Limb (tissue), 2 donors: Measurements from ENCODE around the gene DTX2.
"Not testable (repeated sequence)": the region's sequence is repeated elsewhere in the genome, so short reads cannot be mapped to it uniquely, and the experiment has no call there.

ENCODE experiments used
- DNase-seq, 2 donors: peaks; one replicate each; pipeline ENCODE4 v3.0.0-alpha.2; 2016; ENCODE audit errors: extremely low spot score in 2 of 2

DTX2 gene

GRCh38 chr7:76511911-76512885, 50.7 kb downstream of the DTX2 start:
- peak in 1 of 2 donors; percentile 13 for DNase-seq

- DNase-seq, result peak in 1 of 2 donors; percentile 27
These were observed 51.7 kb downstream of the DTX2 start for GRCh38 chr7:76512941-76513816.

DNA sequence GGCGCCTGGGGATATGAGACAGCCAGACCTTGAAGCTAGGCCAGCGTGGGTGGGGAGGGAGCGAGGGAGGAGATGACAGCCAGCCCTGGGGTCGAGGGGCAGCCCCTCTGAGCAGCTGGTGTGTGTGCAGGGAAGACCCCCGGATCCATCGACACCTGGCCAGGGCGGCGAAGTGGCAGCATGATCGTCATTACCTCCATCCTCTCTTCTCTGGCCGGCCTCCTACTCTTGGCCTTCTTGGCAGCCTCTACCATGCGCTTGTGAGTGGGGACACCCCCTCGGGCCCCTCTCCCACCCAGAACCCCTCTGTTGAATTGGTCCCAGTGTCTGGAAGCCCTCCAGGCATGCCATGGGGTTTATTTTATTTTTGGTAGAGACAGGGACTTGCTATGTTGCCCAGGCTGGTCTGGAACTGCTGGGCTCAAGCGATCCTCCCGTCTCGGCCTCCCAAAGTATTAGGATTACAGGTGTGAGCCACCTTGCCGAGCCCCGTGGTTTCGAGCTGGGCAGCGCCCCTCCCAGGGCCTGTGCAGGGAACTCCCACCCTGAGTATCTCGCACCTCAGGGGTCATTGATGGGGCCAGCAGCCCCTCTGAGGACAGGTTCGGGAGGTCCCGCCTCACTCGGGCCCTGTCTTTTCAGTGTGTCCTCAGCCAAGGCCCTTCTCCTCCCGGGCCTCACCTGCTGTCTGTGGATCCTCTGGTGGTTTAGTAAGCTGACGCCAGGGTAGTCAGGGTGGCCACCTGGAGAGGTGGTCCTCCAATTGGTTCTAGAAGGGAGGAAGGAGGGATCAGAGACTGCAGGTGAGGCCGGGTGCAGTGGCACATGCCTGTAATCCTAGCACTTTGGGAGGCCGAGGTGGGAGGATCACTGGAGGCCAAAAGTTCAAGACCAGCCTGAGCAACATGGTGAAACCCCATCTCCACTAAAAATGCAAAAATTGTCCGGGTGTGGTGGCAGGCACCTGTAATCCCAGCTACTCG, 52.6 kb downstream of the DTX2 start:
- DNase-seq, result peak in 1 of 2 donors; percentile 8

- peak in 1 of 2 donors; percentile 32 for DNase-seq
These were observed 53.6 kb downstream of the DTX2 start for GRCh38 chr7:76514926-76515771.

DNA sequence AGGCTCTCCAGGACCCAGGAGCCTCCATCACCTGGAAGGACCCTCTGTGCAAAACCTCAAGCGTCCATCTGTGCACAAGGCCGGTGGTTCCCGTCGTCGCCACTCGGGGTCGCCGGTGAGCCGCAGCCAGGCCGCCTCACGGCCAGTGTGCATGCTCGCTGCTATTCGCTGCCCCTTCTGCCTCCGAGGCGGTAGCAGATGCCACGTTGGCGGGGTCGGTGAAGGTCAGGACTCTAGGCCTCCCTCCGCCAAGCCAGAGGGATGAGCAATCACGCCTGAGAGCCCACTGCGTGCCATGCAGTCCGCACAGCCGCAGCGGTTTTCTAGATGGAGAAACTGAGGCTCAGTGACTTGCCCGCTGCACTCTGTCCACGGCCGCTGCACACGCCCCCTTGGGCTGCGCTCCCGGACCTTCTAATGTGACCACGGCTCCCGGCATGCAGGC, 54.5 kb downstream of the DTX2 start:
- DNase-seq, result peak in 1 of 2 donors; percentile 2

- DNase-seq, result not testable (repeated sequence)
These were observed 55.4 kb downstream of the DTX2 start for GRCh38 chr7:76516932-76517331.

- not testable (repeated sequence) for DNase-seq
These were observed 64.7 kb downstream of the DTX2 start for GRCh38 chr7:76526183-76526582.

DNA sequence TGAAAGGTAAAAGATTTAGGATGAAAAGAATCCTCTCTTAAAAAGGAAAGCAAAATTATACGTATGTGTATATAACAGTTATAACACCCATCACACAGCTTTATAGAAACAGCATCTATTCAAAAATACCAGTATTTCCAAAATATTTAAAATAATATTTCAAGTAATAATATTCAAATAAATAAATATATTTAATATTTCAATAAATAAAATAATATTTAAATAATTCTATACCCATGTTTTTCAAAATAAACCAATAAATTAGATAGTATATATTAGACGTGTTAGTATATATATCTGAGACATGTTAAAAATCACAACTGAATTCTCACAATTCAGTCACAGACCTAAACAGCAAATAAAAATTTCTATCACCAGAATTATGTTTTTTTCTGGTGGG, 70.1 kb downstream of the DTX2 start:
- not testable (repeated sequence) for DNase-seq

DNA sequence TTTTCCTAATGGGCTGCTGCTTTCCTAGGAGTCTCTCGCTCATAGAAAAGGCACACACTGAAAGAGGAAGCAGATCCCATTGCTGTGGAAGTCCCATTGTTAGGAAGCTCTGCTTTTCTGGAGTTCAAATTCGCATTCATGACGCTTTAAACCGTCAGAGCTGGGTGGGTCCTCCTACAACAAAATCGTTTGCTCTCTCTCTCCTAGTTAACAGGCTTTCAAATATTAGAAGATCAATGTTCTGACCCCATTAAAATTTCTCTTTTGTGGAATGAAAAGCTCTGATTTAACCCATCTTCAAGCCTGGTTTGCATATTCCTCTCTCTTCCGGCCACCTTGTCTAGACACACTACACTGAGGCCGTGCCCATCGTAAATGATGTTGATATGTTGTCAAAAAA, 81.7 kb downstream of the DTX2 start, which contains the start of gene SPDYE16:
TSS of gene SPDYE16 (minus strand) at position 101 of the 400 bp plus-strand sequence. CDS start 1,838 bp downstream, outside the sequence.
- DNase-seq, result not testable (repeated sequence)

GRCh38 chr7:76549025-76549854, 87.7 kb downstream of the DTX2 start:
- DNase-seq, result peak; percentile 83 to 84

GRCh38 chr7:76549855-76550248, 88.3 kb downstream of the DTX2 start:
- DNase-seq, result not testable (repeated sequence)

- not testable (repeated sequence) for DNase-seq
These were observed 90.5 kb downstream of the DTX2 start for GRCh38 chr7:76551992-76552391.
